ENCODE results near the gene FBXO34.

FBXO34 gene

DNA sequence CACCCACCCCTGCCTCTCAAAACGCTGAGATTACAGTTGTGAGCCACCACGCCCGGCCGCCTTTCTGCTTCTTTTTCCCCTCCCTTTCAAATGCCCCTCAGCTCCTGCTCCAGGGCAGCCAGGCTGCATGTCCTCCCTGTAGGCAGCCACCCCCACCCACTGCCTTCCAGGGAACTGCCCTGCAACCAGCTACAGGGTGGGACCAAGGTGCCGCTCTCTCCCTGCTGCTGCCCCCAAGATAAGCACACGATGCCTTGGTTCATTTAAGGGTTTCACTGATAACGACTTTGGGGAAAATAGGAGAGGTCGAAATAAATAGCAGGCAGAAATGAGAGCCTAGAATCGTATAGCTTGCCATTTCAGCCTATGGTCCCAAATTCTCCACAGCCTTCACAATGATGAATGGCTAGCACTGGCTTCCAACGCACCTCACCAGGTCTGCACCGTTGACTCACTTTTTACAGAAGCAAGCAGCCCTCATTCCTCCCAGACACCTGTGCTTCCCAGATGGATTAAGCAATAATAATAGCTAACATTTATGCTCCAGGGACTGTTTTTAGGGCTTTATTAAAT, 99.7 kb downstream of the FBXO34 start:
- TF ChIP-seq, protein P1, sequence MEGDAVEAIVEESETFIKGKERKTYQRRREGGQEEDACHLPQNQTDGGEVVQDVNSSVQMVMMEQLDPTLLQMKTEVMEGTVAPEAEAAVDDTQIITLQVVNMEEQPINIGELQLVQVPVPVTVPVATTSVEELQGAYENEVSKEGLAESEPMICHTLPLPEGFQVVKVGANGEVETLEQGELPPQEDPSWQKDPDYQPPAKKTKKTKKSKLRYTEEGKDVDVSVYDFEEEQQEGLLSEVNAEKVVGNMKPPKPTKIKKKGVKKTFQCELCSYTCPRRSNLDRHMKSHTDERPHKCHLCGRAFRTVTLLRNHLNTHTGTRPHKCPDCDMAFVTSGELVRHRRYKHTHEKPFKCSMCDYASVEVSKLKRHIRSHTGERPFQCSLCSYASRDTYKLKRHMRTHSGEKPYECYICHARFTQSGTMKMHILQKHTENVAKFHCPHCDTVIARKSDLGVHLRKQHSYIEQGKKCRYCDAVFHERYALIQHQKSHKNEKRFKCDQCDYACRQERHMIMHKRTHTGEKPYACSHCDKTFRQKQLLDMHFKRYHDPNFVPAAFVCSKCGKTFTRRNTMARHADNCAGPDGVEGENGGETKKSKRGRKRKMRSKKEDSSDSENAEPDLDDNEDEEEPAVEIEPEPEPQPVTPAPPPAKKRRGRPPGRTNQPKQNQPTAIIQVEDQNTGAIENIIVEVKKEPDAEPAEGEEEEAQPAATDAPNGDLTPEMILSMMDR (IDR thresholded peaks at IDR 0.05) = no peak

- TF ChIP-seq, protein P1 (IDR thresholded peaks at IDR 0.05) = no peak
Measured at GRCh38 chr14:55372423-55372822, 101.2 kb downstream of the FBXO34 start.

- TF ChIP-seq, protein P1 (IDR thresholded peaks at IDR 0.05) = no peak
Measured at GRCh38 chr14:55372825-55373224, 101.6 kb downstream of the FBXO34 start.

DNA sequence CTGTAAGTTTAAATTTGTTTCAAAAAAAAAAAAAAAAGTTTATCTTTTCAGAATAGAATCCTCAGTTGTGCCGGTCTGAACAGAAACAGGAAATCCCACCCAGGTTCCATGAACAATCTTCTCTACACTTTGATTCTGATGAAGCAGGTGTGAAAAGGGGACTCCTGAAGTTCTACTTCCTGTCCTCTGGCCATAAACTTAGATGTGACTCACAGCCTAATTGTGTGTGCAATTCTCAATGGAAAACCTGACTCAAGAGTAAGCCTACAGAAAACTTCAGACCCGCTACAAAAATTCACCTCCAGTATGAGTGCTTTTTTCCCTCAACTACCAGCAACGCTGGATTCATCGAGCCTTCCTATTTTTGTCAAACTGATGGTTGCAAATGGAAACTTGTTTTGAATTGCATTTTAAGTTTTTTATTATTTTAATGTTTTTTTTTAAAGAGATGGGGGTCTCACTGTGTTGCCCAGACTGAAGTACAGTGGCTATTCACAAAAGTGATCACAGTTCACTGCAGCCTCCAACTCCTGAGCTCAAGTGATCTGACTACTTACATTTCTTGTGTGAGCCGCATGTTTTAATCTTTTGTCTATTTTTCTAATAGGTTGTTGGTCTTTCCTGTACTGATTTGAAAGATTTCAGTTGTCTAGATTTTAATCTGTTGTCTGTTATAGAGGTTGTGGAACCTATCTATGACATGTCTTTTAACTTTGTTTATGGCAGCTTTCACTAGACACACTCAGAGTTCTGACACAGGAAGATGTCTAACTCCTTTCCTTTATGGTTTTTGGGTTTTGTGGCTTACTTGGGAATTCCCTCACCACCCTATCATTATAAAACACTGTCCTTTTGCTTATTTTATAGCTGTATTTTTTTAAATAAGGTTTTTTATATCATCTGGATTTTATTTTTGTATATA, 102.8 kb downstream of the FBXO34 start:
- TF ChIP-seq, protein P1 (IDR thresholded peaks at IDR 0.05) = no peak

- TF ChIP-seq, protein P1 (IDR thresholded peaks at IDR 0.05) = no peak
Measured at GRCh38 chr14:55374771-55375170, 103.5 kb downstream of the FBXO34 start.

GRCh38 chr14:55377236-55377635, 106.0 kb downstream of the FBXO34 start:
- TF ChIP-seq, protein P1 (IDR thresholded peaks at IDR 0.05) = no peak

DNA sequence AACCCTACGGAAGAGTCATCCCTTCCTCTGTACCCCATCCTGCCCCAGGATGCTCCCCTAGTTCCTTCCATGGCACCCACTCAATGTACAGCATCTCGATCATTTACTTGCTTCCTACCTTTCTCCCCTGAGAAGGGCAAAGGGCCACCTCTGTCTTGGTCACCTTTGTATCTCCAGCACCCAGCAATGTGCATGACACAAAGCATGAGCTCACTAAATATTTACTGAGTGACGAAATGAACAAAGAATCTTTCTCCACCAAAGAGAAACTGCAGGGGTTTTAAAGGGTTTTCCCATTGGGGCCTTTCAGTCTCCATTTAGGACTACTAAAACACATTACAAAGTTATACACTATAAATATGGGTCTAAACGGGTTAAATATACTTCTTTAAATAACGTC, 109.8 kb downstream of the FBXO34 start:
- TF ChIP-seq, protein P1 (IDR thresholded peaks at IDR 0.05) = no peak

All from LNCAP (cell line).